Upper lobe of left lung (tissue), 4 donors: ENCODE results near the gene SERPINH1.

ENCODE experiments used
- POLR2A ChIP-seq, 4 donors: fragments of 450-650 bp; IDR thresholded peaks; one replicate each; pipeline ENCODE4 v1.5.1; 2016 to 2017; ENCODE audit warnings: antibody characterized with exemption in 4 of 4, mild to moderate bottlenecking in 2 of 4
- POLR2AphosphoS5 ChIP-seq, 2 donors: sonication (generic); formaldehyde crosslinking; IDR thresholded peaks; one replicate each; pipeline ENCODE4 v1.5.1; 2017; ENCODE audit warnings: antibody characterized with exemption in 2 of 2
- TF ChIP-seq, protein P1 (sequence below), 6 experiments: fragments of 450-650 bp in 4 of 6; fragments of 200-600 bp in 2 of 6; sonication (generic) in 2 of 6; IDR thresholded peaks; one replicate each; pipeline ENCODE4 v1.5.1; 2016 to 2019; ENCODE audit warnings: antibody characterized with exemption in 6 of 6

DNA sequence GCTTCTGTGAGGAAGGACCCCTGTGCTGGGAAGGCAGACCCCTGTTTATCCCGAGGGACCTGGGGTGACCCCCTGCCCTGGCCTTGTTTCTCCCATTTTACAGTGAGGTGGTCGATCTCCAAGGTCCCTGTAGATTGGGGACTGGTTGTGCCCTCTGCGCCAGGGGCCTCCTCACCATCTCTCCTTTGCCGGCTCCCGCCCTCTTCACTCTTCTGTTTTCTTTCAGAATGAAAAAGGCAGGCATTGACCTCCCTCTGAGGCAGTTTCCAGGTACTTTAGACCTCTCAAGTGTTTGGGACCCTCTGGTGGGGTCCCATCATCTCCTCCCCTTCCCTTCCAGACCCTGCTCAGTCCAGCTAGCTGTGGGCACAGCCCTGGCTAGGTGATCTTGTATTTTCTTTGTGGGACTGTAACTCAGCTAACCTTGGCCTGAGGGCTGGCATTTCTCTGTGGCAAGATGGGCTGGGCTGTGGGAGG, 1.5 kb downstream of the SERPINH1 start:
- TF ChIP-seq POLR2AphosphoS5 (IDR thresholded peaks at IDR 0.05) (no peak), POLR2A (IDR thresholded peaks at IDR 0.05) (no peak)
- TF ChIP-seq, protein P1, sequence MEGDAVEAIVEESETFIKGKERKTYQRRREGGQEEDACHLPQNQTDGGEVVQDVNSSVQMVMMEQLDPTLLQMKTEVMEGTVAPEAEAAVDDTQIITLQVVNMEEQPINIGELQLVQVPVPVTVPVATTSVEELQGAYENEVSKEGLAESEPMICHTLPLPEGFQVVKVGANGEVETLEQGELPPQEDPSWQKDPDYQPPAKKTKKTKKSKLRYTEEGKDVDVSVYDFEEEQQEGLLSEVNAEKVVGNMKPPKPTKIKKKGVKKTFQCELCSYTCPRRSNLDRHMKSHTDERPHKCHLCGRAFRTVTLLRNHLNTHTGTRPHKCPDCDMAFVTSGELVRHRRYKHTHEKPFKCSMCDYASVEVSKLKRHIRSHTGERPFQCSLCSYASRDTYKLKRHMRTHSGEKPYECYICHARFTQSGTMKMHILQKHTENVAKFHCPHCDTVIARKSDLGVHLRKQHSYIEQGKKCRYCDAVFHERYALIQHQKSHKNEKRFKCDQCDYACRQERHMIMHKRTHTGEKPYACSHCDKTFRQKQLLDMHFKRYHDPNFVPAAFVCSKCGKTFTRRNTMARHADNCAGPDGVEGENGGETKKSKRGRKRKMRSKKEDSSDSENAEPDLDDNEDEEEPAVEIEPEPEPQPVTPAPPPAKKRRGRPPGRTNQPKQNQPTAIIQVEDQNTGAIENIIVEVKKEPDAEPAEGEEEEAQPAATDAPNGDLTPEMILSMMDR (IDR thresholded peaks at IDR 0.05): no peak
